GM23248 (cell line): Measurements from ENCODE around the gene AARSD1. TPM values are rescaled to one million over a fixed set of nuclear protein-coding genes. Genes with fewer than 3 reads are reported as not detected.
A peak's percentile ranks its signal among the peaks of the same experiment; 100 is the strongest.

Source experiments
- DNase-seq: peaks from one replicate; pipeline ENCODE4 v3.0.0-alpha.2; 2015
- H2AFZ ChIP-seq: fragments of 200-600 bp; sonication (generic); 2 replicates; pipeline ENCODE4 v1.6.1; 2016; ENCODE audit warnings: antibody characterized with exemption
- H3F3A ChIP-seq: fragments of 200-600 bp; sonication (generic); 2 replicates; pipeline ENCODE4 v1.6.1; 2016; ENCODE audit warnings: mild to moderate bottlenecking, antibody characterized with exemption, mixed run types; ENCODE audit not compliant: insufficient read depth
- H3K27ac ChIP-seq: fragments of 200-600 bp; sonication (generic); 2 replicates; pipeline ENCODE4 v1.5.1; 2016; ENCODE audit warnings: mild to moderate bottlenecking
- H3K27me3 ChIP-seq: fragments of 200-600 bp; sonication (generic); replicated peaks from 2 replicates; pipeline ENCODE4 v1.6.1; 2016; ENCODE audit warnings: mild to moderate bottlenecking; ENCODE audit not compliant: insufficient read depth
- H3K36me3 ChIP-seq: fragments of 200-600 bp; sonication (generic); 2 replicates; pipeline ENCODE4 v1.6.1; 2016; ENCODE audit warnings: low read depth, mild to moderate bottlenecking
- H3K4me1 ChIP-seq: fragments of 200-600 bp; sonication (generic); 2 replicates; pipeline ENCODE4 v1.6.1; 2016; ENCODE audit warnings: mild to moderate bottlenecking; ENCODE audit not compliant: insufficient read depth
- H3K4me2 ChIP-seq: fragments of 200-600 bp; sonication (generic); one replicate; pipeline ENCODE4 v1.6.1; 2016; ENCODE audit warnings: mild to moderate bottlenecking; ENCODE audit not compliant: unreplicated experiment
- H3K4me3 ChIP-seq: fragments of 200-600 bp; sonication (generic); 2 replicates; pipeline ENCODE4 v1.5.1; 2016; ENCODE audit warnings: mild to moderate bottlenecking
- H3K79me2 ChIP-seq: fragments of 200-600 bp; sonication (generic); 2 replicates; pipeline ENCODE4 v1.6.1; 2016; ENCODE audit warnings: mild to moderate bottlenecking; ENCODE audit not compliant: insufficient read depth
- H3K9ac ChIP-seq: fragments of 200-600 bp; sonication (generic); 2 replicates; pipeline ENCODE4 v1.6.1; 2016; ENCODE audit warnings: mild to moderate bottlenecking
- H3K9me2 ChIP-seq: fragments of 200-600 bp; sonication (generic); 2 replicates; pipeline ENCODE4 v1.6.1; 2016; ENCODE audit warnings: mixed run types, mild to moderate bottlenecking, moderate library complexity; ENCODE audit not compliant: insufficient read depth
- H3K9me3 ChIP-seq: fragments of 200-600 bp; sonication (generic); one replicate; pipeline ENCODE4 v1.6.1; 2017; ENCODE audit warnings: low read depth
- H4K20me1 ChIP-seq: fragments of 200-600 bp; sonication (generic); 2 replicates; pipeline ENCODE4 v1.6.0; 2016; ENCODE audit not compliant: insufficient read depth
- EZH2 ChIP-seq: fragments of 200-600 bp; sonication (generic); IDR thresholded peaks from 2 replicates; pipeline ENCODE4 v1.6.1; 2018; ENCODE audit warnings: antibody characterized with exemption, mild to moderate bottlenecking; ENCODE audit not compliant: insufficient read depth, poor library complexity, severe bottlenecking
- EZH2phosphoT487 ChIP-seq: fragments of 200-600 bp; sonication (generic); IDR thresholded peaks from 2 replicates; pipeline ENCODE4 v1.6.1; 2018; ENCODE audit warnings: antibody characterized with exemption, moderate library complexity, mild to moderate bottlenecking, low read depth; ENCODE audit not compliant: insufficient read depth
- WGBS, 2 experiments: methylation state at CpG; one replicate each; pipeline ENCODE4 v1.1.6; 2015 to 2017; ENCODE audit warnings: low lambda C conversion rate in 2 of 2, low coverage in 1 of 2; ENCODE audit errors: missing lambda C conversion rate in 2 of 2; 5-methylcytosine and 5-hydroxymethylcytosine counted together
- in situ Hi-C: fragments of 300-500 bp; cut with MboI; formaldehyde crosslinking; loops from 2 replicates; pipeline ENCODE4 v1.15.0; 2020
- polyA plus RNA-seq: library from polyadenylated mRNA; unstranded; fragments of >200 nt; fragmentation: Nextera tagmentation; extraction: Ambion mirVana; gene quantifications from 2 replicates; pipeline ENCODE4 v1.2.1, GENCODE V29; 2016
- total RNA-seq: library from RNA; depleted of rRNA; stranded (reverse); fragments of >200 nt; shearing (Covaris generic); gene quantifications from 2 replicates; pipeline ENCODE4 v1.2.3, GENCODE V29; 2014

AARSD1 gene
- total and polyA plus RNA-seq, 2 experiments from 2014 or later = 24.9 to 46.1 TPM

- no peak overlapping the region for H3K4me2 ChIP-seq
- no peak overlapping the region for H2AFZ ChIP-seq
- no peaks in the 10 kb centered on the region for H3K9me3 ChIP-seq
- peaks cover 37% of the 10 kb centered on the region for H3K4me1 ChIP-seq
- H3K9me2 ChIP-seq = no peaks in the 10 kb centered on the region
- peaks cover 39% of the 10 kb centered on the region for H3F3A ChIP-seq
- H3K36me3 ChIP-seq = peaks cover 32% of the 10 kb centered on the region; the same call in 1 of the 2 replicates
- no peak overlapping the region for H3K4me3 ChIP-seq
- H4K20me1 ChIP-seq = no peaks in the 10 kb centered on the region
- no peak for TF ChIP-seq EZH2
- TF ChIP-seq EZH2phosphoT487 = no peak
- in situ Hi-C loops = no loop called here
- no peaks in the 10 kb centered on the region for H3K79me2 ChIP-seq
- H3K9ac ChIP-seq = no peak overlapping the region
- no peak overlapping the region for H3K27ac ChIP-seq
- DNase-seq = no peak
- no peaks in the 10 kb centered on the region for H3K27me3 ChIP-seq
- 88 to 93% methylated on average over 5 of the region's 5 CpGs for WGBS, 2 experiments
Measured at GRCh38 chr17:42992872-42993271, 28.6 kb upstream of the AARSD1 start.

GRCh38 chr17:42991471-42991870 is 27.2 kb upstream of the AARSD1 start:
- H3K4me3 ChIP-seq = no peak overlapping the region
- no peak overlapping the region for H3K4me2 ChIP-seq
- DNase-seq = no peak
- H3K9me3 ChIP-seq = no peaks in the 10 kb centered on the region
- peaks cover 33% of the 10 kb centered on the region for H3K4me1 ChIP-seq
- TF ChIP-seq EZH2 (no peak), EZH2phosphoT487 (no peak)
- peaks cover 41% of the 10 kb centered on the region for H3F3A ChIP-seq
- peaks cover 36% of the 10 kb centered on the region; the same call in 1 of the 2 replicates for H3K36me3 ChIP-seq
- WGBS, 2 experiments = 89 to 97% methylated on average over 6 of the region's 6 CpGs
- H3K27me3 ChIP-seq = no peaks in the 10 kb centered on the region
- H2AFZ ChIP-seq = no peak overlapping the region
- no peaks in the 10 kb centered on the region for H4K20me1 ChIP-seq
- H3K9me2 ChIP-seq = no peaks in the 10 kb centered on the region
- peak overlapping the region; percentile 84; the same call in 1 of the 2 replicates for H3K27ac ChIP-seq
- H3K79me2 ChIP-seq = no peaks in the 10 kb centered on the region
- in situ Hi-C loops = no loop called here
- H3K9ac ChIP-seq = no peak overlapping the region

- peak overlapping the region; percentile 84 for H3K27ac ChIP-seq
- no peaks in the 10 kb centered on the region for H4K20me1 ChIP-seq
- no peak overlapping the region for H3K4me3 ChIP-seq
- peak overlapping the region; percentile 31 for H3K9ac ChIP-seq
- WGBS, 2 experiments = 49 to 51% methylated on average over 6 of the region's 6 CpGs
- H3K36me3 ChIP-seq = peaks cover 36% of the 10 kb centered on the region; the same call in 1 of the 2 replicates
- peaks cover 15% of the 10 kb centered on the region for H3K79me2 ChIP-seq
- no peak for TF ChIP-seq EZH2
- TF ChIP-seq EZH2phosphoT487 = no peak
- H3K9me3 ChIP-seq = no peaks in the 10 kb centered on the region
- peak overlapping the region; percentile 37 for H3K4me2 ChIP-seq
- no peaks in the 10 kb centered on the region for H3K9me2 ChIP-seq
- in situ Hi-C loops = no loop called here
- no peaks in the 10 kb centered on the region for H3K27me3 ChIP-seq
- no peak overlapping the region for H2AFZ ChIP-seq
- peak; percentile 86 for DNase-seq
- peaks cover 41% of the 10 kb centered on the region for H3F3A ChIP-seq
- H3K4me1 ChIP-seq = peaks cover 33% of the 10 kb centered on the region
Measured at GRCh38 chr17:42989726-42990652, 25.7 kb upstream of the AARSD1 start.

- H3K36me3 ChIP-seq = peaks cover 36% of the 10 kb centered on the region; the same call in 1 of the 2 replicates
- in situ Hi-C loops = no loop called here
- no peaks in the 10 kb centered on the region for H3K9me3 ChIP-seq
- H3K4me1 ChIP-seq = peaks cover 33% of the 10 kb centered on the region
- peak overlapping the region; percentile 31 for H3K4me2 ChIP-seq
- H2AFZ ChIP-seq = no peak overlapping the region
- no peak for TF ChIP-seq EZH2phosphoT487
- H3K9ac ChIP-seq = no peak overlapping the region
- 87 to 91% methylated on average over 5 of the region's 5 CpGs for WGBS, 2 experiments
- H3K79me2 ChIP-seq = peaks cover 22% of the 10 kb centered on the region
- peak overlapping the region; percentile 84 for H3K27ac ChIP-seq
- H3F3A ChIP-seq = peaks cover 41% of the 10 kb centered on the region
- H3K4me3 ChIP-seq = no peak overlapping the region
- peak; percentile 35 for DNase-seq
- no peaks in the 10 kb centered on the region for H3K9me2 ChIP-seq
- H3K27me3 ChIP-seq = no peaks in the 10 kb centered on the region
- H4K20me1 ChIP-seq = no peaks in the 10 kb centered on the region
Measured at GRCh38 chr17:42989141-42989540, 24.9 kb upstream of the AARSD1 start.
